ENCODE measurements around the gene PDCL3. TPM values are rescaled to one million over a fixed set of nuclear protein-coding genes. Genes with fewer than 3 reads are reported as not detected.

PDCL3 gene
- total RNA-seq, 1 donor from 2014 or later: 39.2 TPM

- no peaks in the 10 kb centered on the region for H3K9me3 Mint-ChIP-seq
- H3K27ac Mint-ChIP-seq: no peak overlapping the region
- H3K27me3 Mint-ChIP-seq (ENCODE audit: insufficient read depth): peaks cover 5% of the 10 kb centered on the region
- H3K36me3 Mint-ChIP-seq (ENCODE audit: low read depth): no peaks in the 10 kb centered on the region
- no peak overlapping the region for H3K4me3 Mint-ChIP-seq
- no peak for DNase-seq (ENCODE audit: low spot score)
- peaks cover 4% of the 10 kb centered on the region for H3K4me1 Mint-ChIP-seq (ENCODE audit: low read depth)
- intact Hi-C loops (cut with micrococcal nuclease): no loop called here
These were observed 23.6 kb upstream of the PDCL3 start for GRCh38 chr2:100539221-100539620.

DNA sequence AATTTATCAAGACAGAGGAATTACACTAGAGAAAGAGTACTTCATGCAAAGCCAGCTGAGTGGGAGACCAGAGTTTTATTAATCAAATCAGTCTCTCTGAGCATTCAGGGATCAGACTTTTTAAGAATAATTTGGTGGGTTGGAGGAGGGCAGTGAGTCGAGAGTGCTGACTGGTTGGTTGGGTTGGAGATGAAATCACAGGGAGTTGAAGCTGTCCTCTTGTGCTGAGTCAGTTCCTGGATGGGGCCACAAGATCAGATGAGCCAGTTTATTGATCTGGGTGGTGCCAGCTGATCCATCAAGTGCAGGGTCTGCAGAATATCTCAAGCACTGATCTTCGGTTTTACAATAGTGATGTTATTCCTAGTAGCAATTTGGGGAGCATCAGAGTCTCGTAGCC, 21.4 kb upstream of the PDCL3 start:
- no peaks in the 10 kb centered on the region for H3K36me3 Mint-ChIP-seq (ENCODE audit: low read depth)
- H3K27ac Mint-ChIP-seq: no peak overlapping the region
- no peaks in the 10 kb centered on the region for H3K9me3 Mint-ChIP-seq
- intact Hi-C loops (cut with micrococcal nuclease): no loop called here
- H3K4me3 Mint-ChIP-seq: no peak overlapping the region
- H3K27me3 Mint-ChIP-seq (ENCODE audit: insufficient read depth): peaks cover 5% of the 10 kb centered on the region
- peaks cover 4% of the 10 kb centered on the region for H3K4me1 Mint-ChIP-seq (ENCODE audit: low read depth)
- DNase-seq (ENCODE audit: low spot score): no peak

DNA sequence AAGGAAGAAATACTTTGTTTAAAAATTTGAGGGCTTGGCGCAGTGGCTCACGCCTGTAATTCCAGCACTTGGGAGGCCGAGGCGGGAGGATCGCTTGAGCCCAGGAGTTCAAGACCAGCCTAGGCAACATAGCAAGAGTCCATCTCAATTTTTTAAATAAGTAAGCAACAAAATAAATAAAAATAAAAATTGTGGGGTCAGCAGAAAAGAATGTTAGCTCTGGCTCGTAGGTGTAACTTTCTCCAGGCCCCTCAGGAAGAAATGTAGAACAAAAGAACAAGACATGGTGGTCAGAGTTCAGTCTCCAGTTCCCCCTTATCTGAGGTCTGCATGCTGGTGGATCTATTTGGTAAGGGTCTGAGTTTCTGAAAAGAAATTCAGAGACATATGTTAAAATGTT, 20.4 kb upstream of the PDCL3 start:
- Mint-ChIP-seq H3K4me1 (ENCODE audit: low read depth) (peaks cover 4% of the 10 kb centered on the region), H3K36me3 (ENCODE audit: low read depth) (no peaks in the 10 kb centered on the region), H3K9me3 (no peaks in the 10 kb centered on the region), H3K4me3 (no peak overlapping the region), H3K27me3 (ENCODE audit: insufficient read depth) (peaks cover 10% of the 10 kb centered on the region), H3K27ac (no peak overlapping the region)
- intact Hi-C loops (cut with micrococcal nuclease): no loop called here
- DNase-seq (ENCODE audit: low spot score): no peak

DNA sequence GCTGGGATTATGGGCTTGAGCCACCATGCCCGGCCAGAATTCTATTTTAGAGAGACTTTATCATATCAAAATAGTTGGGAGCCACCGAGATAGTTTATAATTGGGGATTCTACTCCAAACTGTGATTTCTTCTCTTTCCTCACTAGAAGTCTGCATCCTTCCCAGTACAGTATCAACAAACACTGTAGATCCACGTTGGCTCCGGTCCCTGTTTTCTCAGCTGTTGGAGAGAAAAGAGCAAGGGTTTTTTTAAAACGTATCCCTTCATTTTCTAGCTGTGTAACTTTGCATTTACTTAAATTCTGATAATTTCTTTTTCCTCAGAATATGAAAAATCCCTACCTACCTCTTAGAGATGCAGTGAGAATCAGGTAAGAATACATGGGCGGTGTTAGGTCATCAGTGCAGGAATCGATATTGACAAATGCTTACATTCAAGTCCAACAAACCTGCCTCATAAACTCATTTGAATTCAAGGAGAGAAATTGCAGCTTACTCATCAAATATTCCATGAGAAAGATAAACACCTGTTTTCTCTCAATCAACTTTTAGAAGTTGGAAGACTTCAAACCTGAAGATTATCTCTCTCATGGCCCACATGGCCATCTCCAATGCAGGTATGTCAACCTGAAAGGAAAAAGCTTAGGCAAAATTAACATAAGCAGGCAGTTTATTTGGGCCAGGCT, 17.7 kb upstream of the PDCL3 start:
- peaks cover 15% of the 10 kb centered on the region for H3K27me3 Mint-ChIP-seq (ENCODE audit: insufficient read depth)
- no peak overlapping the region for H3K27ac Mint-ChIP-seq
- peaks cover 4% of the 10 kb centered on the region for H3K4me1 Mint-ChIP-seq (ENCODE audit: low read depth)
- no peaks in the 10 kb centered on the region for H3K36me3 Mint-ChIP-seq (ENCODE audit: low read depth)
- intact Hi-C loops (cut with micrococcal nuclease): no loop called here
- no peaks in the 10 kb centered on the region for H3K9me3 Mint-ChIP-seq
- no peak for DNase-seq (ENCODE audit: low spot score)
- no peak overlapping the region for H3K4me3 Mint-ChIP-seq

GRCh38 chr2:100546469-100546868, 16.3 kb upstream of the PDCL3 start:
- Mint-ChIP-seq H3K4me3 (no peak overlapping the region), H3K36me3 (ENCODE audit: low read depth) (no peaks in the 10 kb centered on the region), H3K27me3 (ENCODE audit: insufficient read depth) (peaks cover 16% of the 10 kb centered on the region), H3K9me3 (no peaks in the 10 kb centered on the region), H3K4me1 (ENCODE audit: low read depth) (peaks cover under 1% of the 10 kb centered on the region), H3K27ac (no peak overlapping the region)
- intact Hi-C loops (cut with micrococcal nuclease): no loop called here
- DNase-seq (ENCODE audit: low spot score): no peak

DNA sequence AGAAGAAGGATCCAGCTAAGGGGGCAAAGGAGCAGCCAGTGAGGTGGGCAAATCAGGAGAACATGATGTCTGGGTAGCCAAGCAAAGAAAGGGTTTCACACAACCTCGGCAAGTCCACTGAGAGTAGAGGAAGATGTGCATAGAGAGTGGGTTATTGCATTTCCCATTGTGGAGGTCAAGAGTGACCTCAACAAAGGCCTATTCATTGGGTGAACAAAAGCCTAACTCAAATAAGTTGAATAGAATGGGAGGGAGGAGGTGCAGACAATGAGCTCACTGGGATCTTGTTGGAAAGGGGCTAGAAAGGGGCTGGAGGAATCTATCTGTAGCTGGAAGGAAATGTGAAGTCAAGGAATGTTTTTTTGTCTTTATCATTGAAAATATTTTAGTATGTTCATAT, 14.0 kb upstream of the PDCL3 start:
- peaks cover under 1% of the 10 kb centered on the region for H3K9me3 Mint-ChIP-seq
- DNase-seq (ENCODE audit: low spot score): no peak
- H3K27ac Mint-ChIP-seq: no peak overlapping the region

GRCh38 chr2:100551303-100551702, 11.5 kb upstream of the PDCL3 start:
- H3K4me3 Mint-ChIP-seq: no peak overlapping the region
- no peak for DNase-seq (ENCODE audit: low spot score)
- H3K36me3 Mint-ChIP-seq (ENCODE audit: low read depth): peaks cover 3% of the 10 kb centered on the region
- intact Hi-C loops (cut with micrococcal nuclease): loop anchor here (5.0 kb wide), 1 partner anchor 36 kb away; no protein-coding TSS in a partner anchor
- H3K27me3 Mint-ChIP-seq (ENCODE audit: insufficient read depth): peaks cover 15% of the 10 kb centered on the region
- H3K4me1 Mint-ChIP-seq (ENCODE audit: low read depth): peaks cover 16% of the 10 kb centered on the region
- no peak overlapping the region for H3K27ac Mint-ChIP-seq
- peaks cover 8% of the 10 kb centered on the region for H3K9me3 Mint-ChIP-seq

More for the DNA sequence above, 14.0 kb upstream of the PDCL3 start:
- intact Hi-C loops (cut with micrococcal nuclease): no loop called here
- no peak overlapping the region for H3K4me3 Mint-ChIP-seq
- no peaks in the 10 kb centered on the region for H3K36me3 Mint-ChIP-seq (ENCODE audit: low read depth)
- peaks cover 1% of the 10 kb centered on the region for H3K4me1 Mint-ChIP-seq (ENCODE audit: low read depth)
- peaks cover 15% of the 10 kb centered on the region for H3K27me3 Mint-ChIP-seq (ENCODE audit: insufficient read depth)

- intact Hi-C loops (cut with micrococcal nuclease): loop anchor here (5.0 kb wide), 1 partner anchor 32 kb away; no protein-coding TSS in a partner anchor
- Mint-ChIP-seq H3K27ac (peak overlapping the region; percentile 82), H3K27me3 (ENCODE audit: insufficient read depth) (peaks cover 2% of the 10 kb centered on the region), H3K36me3 (ENCODE audit: low read depth) (peaks cover 7% of the 10 kb centered on the region), H3K4me3 (peak overlapping the region; percentile 68), H3K9me3 (peaks cover 8% of the 10 kb centered on the region), H3K4me1 (ENCODE audit: low read depth) (peaks cover 20% of the 10 kb centered on the region)
- peak; percentile 34 for DNase-seq (ENCODE audit: low spot score)
These were observed 7.9 kb upstream of the PDCL3 start for GRCh38 chr2:100554798-100555407.

DNA sequence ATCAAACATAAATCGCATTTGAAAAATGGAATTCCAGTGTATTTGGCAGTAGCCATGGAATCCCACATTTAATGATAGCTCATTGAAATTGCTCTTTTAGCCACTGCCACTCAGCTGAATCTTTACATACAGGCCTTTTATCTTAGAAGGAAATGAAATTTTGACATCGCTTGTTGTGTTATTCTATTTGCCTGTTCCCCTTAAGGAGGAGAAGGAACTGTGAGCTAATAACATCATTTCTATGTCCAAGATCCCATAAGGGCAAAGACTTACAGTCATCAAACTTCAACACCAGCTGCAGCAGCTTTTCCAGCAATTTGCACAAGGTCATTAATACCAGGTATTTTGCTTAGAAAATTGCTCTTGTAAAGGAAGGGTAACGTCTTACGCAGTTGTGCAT, 6.0 kb upstream of the PDCL3 start:
- no peak overlapping the region for H3K27ac Mint-ChIP-seq
- H3K27me3 Mint-ChIP-seq (ENCODE audit: insufficient read depth): no peaks in the 10 kb centered on the region
- no peak for DNase-seq (ENCODE audit: low spot score)
- peaks cover 7% of the 10 kb centered on the region for H3K36me3 Mint-ChIP-seq (ENCODE audit: low read depth)
- no peak overlapping the region for H3K4me3 Mint-ChIP-seq
- peaks cover 8% of the 10 kb centered on the region for H3K9me3 Mint-ChIP-seq
- intact Hi-C loops (cut with micrococcal nuclease): no loop called here
- H3K4me1 Mint-ChIP-seq (ENCODE audit: low read depth): peaks cover 36% of the 10 kb centered on the region

DNA sequence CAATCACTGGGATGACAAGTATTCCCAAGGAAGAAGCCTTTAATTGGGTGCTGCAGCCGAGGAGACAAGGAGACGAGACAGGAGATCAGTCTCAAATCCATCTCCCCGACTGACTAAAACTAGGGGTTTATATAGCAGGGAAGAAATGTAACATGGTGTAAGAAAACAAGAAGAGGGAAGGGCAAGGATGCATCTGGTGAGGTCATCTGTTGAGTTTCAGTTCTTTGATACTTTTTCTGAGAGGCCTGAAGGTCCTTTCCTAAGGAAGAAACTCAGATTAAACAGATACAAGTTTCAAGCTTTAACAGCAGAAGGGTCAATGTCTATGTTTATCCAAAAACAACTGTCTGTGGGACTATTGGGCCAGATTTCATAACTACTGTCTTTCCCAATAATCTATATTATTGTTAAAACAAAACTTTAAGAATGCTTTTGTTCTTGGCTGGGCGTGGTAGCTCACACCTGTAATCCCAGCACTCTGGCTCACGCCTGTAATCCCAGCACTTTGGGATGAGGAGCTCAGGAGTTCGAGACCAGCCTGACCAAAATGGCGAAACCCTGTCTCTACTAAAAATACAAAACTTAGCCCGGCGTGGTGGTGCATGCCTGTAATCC, 2.5 kb upstream of the PDCL3 start:
- H3K27ac Mint-ChIP-seq: peak overlapping the region; percentile 99
- peaks cover 39% of the 10 kb centered on the region for H3K4me1 Mint-ChIP-seq (ENCODE audit: low read depth)
- H3K36me3 Mint-ChIP-seq (ENCODE audit: low read depth): peaks cover 4% of the 10 kb centered on the region
- H3K4me3 Mint-ChIP-seq: no peak overlapping the region
- no peak for DNase-seq (ENCODE audit: low spot score)
- H3K9me3 Mint-ChIP-seq: no peaks in the 10 kb centered on the region
- intact Hi-C loops (cut with micrococcal nuclease): no loop called here
- H3K27me3 Mint-ChIP-seq (ENCODE audit: insufficient read depth): no peaks in the 10 kb centered on the region

DNA sequence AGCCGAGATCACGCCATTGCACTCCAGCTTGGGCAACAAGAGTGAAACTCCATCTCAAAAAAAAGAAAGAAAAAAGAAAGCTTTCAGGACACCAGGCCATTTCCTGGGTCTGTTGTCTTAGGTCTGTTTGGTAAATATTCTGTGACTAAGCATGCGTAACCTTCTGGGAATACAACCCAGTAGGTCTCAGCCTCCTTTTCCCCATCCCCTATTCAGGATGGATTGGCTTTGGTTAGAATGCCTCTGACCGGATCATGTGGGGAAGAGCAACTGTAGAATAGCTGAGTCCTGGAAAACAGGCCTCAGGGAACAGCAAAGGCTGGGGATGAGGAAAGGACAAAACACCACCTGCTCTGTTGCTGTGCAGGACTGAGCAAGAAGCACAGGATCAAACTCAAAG, 1.6 kb upstream of the PDCL3 start:
- H3K36me3 Mint-ChIP-seq (ENCODE audit: low read depth): peaks cover 9% of the 10 kb centered on the region
- no peaks in the 10 kb centered on the region for H3K27me3 Mint-ChIP-seq (ENCODE audit: insufficient read depth)
- H3K9me3 Mint-ChIP-seq: no peaks in the 10 kb centered on the region
- intact Hi-C loops (cut with micrococcal nuclease): no loop called here
- H3K4me1 Mint-ChIP-seq (ENCODE audit: low read depth): peaks cover 41% of the 10 kb centered on the region
- H3K27ac Mint-ChIP-seq: peak overlapping the region; percentile 99
- DNase-seq (ENCODE audit: low spot score): no peak
- H3K4me3 Mint-ChIP-seq: peak overlapping the region; percentile 97

- H3K27me3 Mint-ChIP-seq (ENCODE audit: insufficient read depth): no peaks in the 10 kb centered on the region
- intact Hi-C loops (cut with micrococcal nuclease): loop anchor here (1.0 to 2.0 kb wide), 3 partner anchors 147 to 741 kb away; partner anchors contain the start of genes CHST10 and RPL31
- H3K4me1 Mint-ChIP-seq (ENCODE audit: low read depth): peaks cover 58% of the 10 kb centered on the region
- peak overlapping the region; percentile 97 for H3K4me3 Mint-ChIP-seq
- DNase-seq (ENCODE audit: low spot score): no peak
- peak overlapping the region; percentile 80 for H3K27ac Mint-ChIP-seq
- H3K9me3 Mint-ChIP-seq: no peaks in the 10 kb centered on the region
- H3K36me3 Mint-ChIP-seq (ENCODE audit: low read depth): peaks cover 23% of the 10 kb centered on the region
These were observed 834 bp downstream of the PDCL3 start for GRCh38 chr2:100563407-100564247.

All from activated T-helper 1 cell treated with anti-CD3 and anti-CD28 coated beads, Interleukin-12 subunit alpha, Interleukin-12 subunit beta, Interleukin-2, Interleukin-4 antibody, amounts not matched to agents 30 ng/mL and 10 ng/mL and 1 ng/mL, durations not matched to agents 14 hours and 24 hours and 36 hours (primary cell).